Ishikawa (cell line): Measurements from ENCODE around the gene TMEM235.

Source experiments
- CEBPB ChIP-seq: IDR thresholded peaks from 2 replicates; pipeline ENCODE4 v1.6.1; 2012
- CREB1 ChIP-seq: IDR thresholded peaks from 2 replicates; pipeline ENCODE4 v1.6.1; 2012; ENCODE audit warnings: low read depth
- EGR1 ChIP-seq: IDR thresholded peaks from 2 replicates; pipeline ENCODE4 v1.6.1; 2012
- EP300 ChIP-seq: IDR thresholded peaks from 2 replicates; pipeline ENCODE4 v1.6.1; 2012; ENCODE audit warnings: borderline replicate concordance
- FOXM1 ChIP-seq: IDR thresholded peaks from 2 replicates; pipeline ENCODE4 v1.6.1; 2012; ENCODE audit warnings: low read depth, borderline replicate concordance
- MAX ChIP-seq: IDR thresholded peaks from 2 replicates; pipeline ENCODE4 v1.6.1; 2012
- NFIC ChIP-seq: IDR thresholded peaks from 2 replicates; pipeline ENCODE4 v1.6.1; 2012
- RAD21 ChIP-seq: IDR thresholded peaks from 2 replicates; pipeline ENCODE4 v1.6.1; 2012; ENCODE audit warnings: low read depth
- REST ChIP-seq: IDR thresholded peaks from 2 replicates; pipeline ENCODE4 v1.6.1; 2012; ENCODE audit warnings: low read depth, mild to moderate bottlenecking
- TAF1 ChIP-seq: IDR thresholded peaks from 2 replicates; pipeline ENCODE4 v1.6.1; 2012; ENCODE audit warnings: low read depth, mild to moderate bottlenecking
- TCF12 ChIP-seq: IDR thresholded peaks from 2 replicates; pipeline ENCODE4 v1.6.1; 2012; ENCODE audit warnings: low read depth
- TEAD4 ChIP-seq: IDR thresholded peaks from 2 replicates; pipeline ENCODE4 v1.6.1; 2012
- USF1 ChIP-seq: IDR thresholded peaks from 2 replicates; pipeline ENCODE4 v1.6.1; 2012
- YY1 ChIP-seq: IDR thresholded peaks from 2 replicates; pipeline ENCODE4 v1.6.1; 2012; ENCODE audit warnings: low read depth
- ZBTB7A ChIP-seq: IDR thresholded peaks from 2 replicates; pipeline ENCODE4 v1.6.1; 2012; ENCODE audit warnings: low read depth

The TMEM235 gene

GRCh38 chr17:78268951-78269905 lies 37.8 kb downstream of the TMEM235 start:
- no peak for TF ChIP-seq CREB1
- no peak for TF ChIP-seq REST
- no peak for TF ChIP-seq MAX
- no peak for TF ChIP-seq YY1
- no peak for TF ChIP-seq FOXM1
- no peak for TF ChIP-seq RAD21
- no peak for TF ChIP-seq TAF1
- no peak for TF ChIP-seq EP300
- no peak for TF ChIP-seq EGR1
- no peak for TF ChIP-seq CEBPB
- no peak for TF ChIP-seq TEAD4
- TF ChIP-seq NFIC = no peak
- no peak for TF ChIP-seq TCF12
- TF ChIP-seq ZBTB7A = no peak; the same call in 1 of the 2 replicates
- no peak for TF ChIP-seq USF1

- TF ChIP-seq CEBPB (no peak), YY1 (no peak), TAF1 (no peak), MAX (no peak), EP300 (no peak), NFIC (no peak), CREB1 (no peak), REST (no peak), EGR1 (no peak), FOXM1 (no peak), TEAD4 (no peak), RAD21 (no peak), ZBTB7A (no peak), USF1 (no peak)
Measured at GRCh38 chr17:78269955-78270381, 38.5 kb downstream of the TMEM235 start.

GRCh38 chr17:78271419-78272170 lies 40.2 kb downstream of the TMEM235 start:
- TF ChIP-seq REST = no peak
- no peak for TF ChIP-seq YY1
- no peak for TF ChIP-seq EGR1
- no peak for TF ChIP-seq NFIC
- TF ChIP-seq RAD21 = no peak
- TF ChIP-seq MAX = no peak
- no peak for TF ChIP-seq USF1
- no peak for TF ChIP-seq FOXM1
- no peak for TF ChIP-seq CEBPB
- no peak for TF ChIP-seq TAF1
- no peak for TF ChIP-seq TEAD4
- no peak for TF ChIP-seq EP300
